H1 (cell line): Measurements from ENCODE around the gene ZNF677. TPM values are rescaled to one million over a fixed set of nuclear protein-coding genes. Genes with fewer than 3 reads are reported as not detected.

ENCODE experiments used
- CTCF ChIA-PET: fragments of 300-600 bp; sonication (Branson Sonifier 250); formaldehyde crosslinking; loops from one replicate; lab custom pipeline; 2021; ENCODE audit not compliant: partially characterized antibody; lab: Charles Lee
- POLR2A ChIA-PET: fragments of 300-600 bp; sonication (Branson Sonifier 250); formaldehyde crosslinking; loops from one replicate; lab custom pipeline; 2021; ENCODE audit warnings: inconsistent platforms; ENCODE audit not compliant: partially characterized antibody; lab: Charles Lee
- DNase-seq, 2 experiments: peaks; one replicate each; pipeline versions ENCODE4 v3.0.0 to v3.0.0-alpha.2; 2010 to 2022; ENCODE audit warnings: low spot score in 2 of 2, low read depth in 1 of 2, mixed read lengths in 1 of 2
- FAIRE-seq: peaks from 2 replicates; lab custom pipeline; 2011; peaks lifted over from hg19 to GRCh38; lab: Jason Lieb, UNC
- H2AFZ ChIP-seq: 2 replicates; pipeline ENCODE4 v1.8.1; 2012; ENCODE audit warnings: low read length, inconsistent platforms
- H2AK5ac ChIP-seq: 2 replicates; pipeline ENCODE4 v1.6.1; 2013; ENCODE audit warnings: low read depth, low read length
- H2BK120ac ChIP-seq: replicated peaks from 2 replicates; pipeline ENCODE3; 2013; ENCODE audit warnings: low read depth, low read length, inconsistent platforms
- H2BK12ac ChIP-seq: 2 replicates; pipeline ENCODE4 v1.6.1; 2013; ENCODE audit warnings: low read depth, low read length
- H2BK15ac ChIP-seq: 2 replicates; pipeline ENCODE4 v1.6.1; 2013; ENCODE audit warnings: low read length
- H2BK20ac ChIP-seq: 2 replicates; pipeline ENCODE4 v1.6.1; 2013; ENCODE audit warnings: low read length
- H2BK5ac ChIP-seq: 2 replicates; pipeline ENCODE4 v1.6.1; 2013; ENCODE audit warnings: low read depth, low read length
- H3K14ac ChIP-seq: 2 replicates; pipeline ENCODE4 v1.6.1; 2013; ENCODE audit warnings: inconsistent platforms; ENCODE audit not compliant: insufficient read length
- H3K18ac ChIP-seq: 2 replicates; pipeline ENCODE4 v1.6.1; 2013; ENCODE audit warnings: low read length; ENCODE audit errors: extremely low read depth
- H3K23ac ChIP-seq: 2 replicates; pipeline ENCODE4 v1.6.1; 2013; ENCODE audit warnings: inconsistent platforms; ENCODE audit not compliant: insufficient read length
- H3K23me2 ChIP-seq: 2 replicates; pipeline ENCODE4 v1.6.1; 2013; ENCODE audit warnings: low read depth, low read length
- H3K27ac ChIP-seq: 2 replicates; pipeline ENCODE4 v1.6.1; 2011; ENCODE audit warnings: low read depth, low read length, inconsistent platforms
- H3K27me3 ChIP-seq, 4 experiments: replicated peaks in 1 of 4; 1 replicate in 1 of 4; 2 replicates in 3 of 4; pipeline versions ENCODE4 v1.6.1 to v1.8.1; 2011 to 2013; ENCODE audit warnings: low read length in 3 of 4, mild to moderate bottlenecking in 3 of 4, inconsistent platforms in 2 of 4, mixed read lengths in 2 of 4, moderate library complexity in 1 of 4; ENCODE audit not compliant: control insufficient read depth in 3 of 4, insufficient read depth in 3 of 4; ENCODE audit errors: extremely low read depth in 1 of 4
- H3K36me3 ChIP-seq, 4 experiments: 2 replicates each; pipeline versions ENCODE4 v1.6.1 to v1.8.1; 2011 to 2013; ENCODE audit warnings: mild to moderate bottlenecking in 4 of 4, low read length in 3 of 4, moderate library complexity in 2 of 4, control low read depth in 1 of 4, inconsistent platforms in 1 of 4; ENCODE audit not compliant: insufficient read depth in 4 of 4, control insufficient read depth in 2 of 4
- H3K4ac ChIP-seq: replicated peaks from 2 replicates; pipeline ENCODE3; 2013; ENCODE audit warnings: low read length, low read depth, mixed read lengths, inconsistent platforms; ENCODE audit not compliant: insufficient read length
- H3K4me1 ChIP-seq, 4 experiments: replicated peaks in 1 of 4; 1 replicate in 1 of 4; 2 replicates in 3 of 4; pipeline versions ENCODE4 v1.6.1 to v1.8.1; 2011 to 2013; ENCODE audit warnings: low read length in 3 of 4, inconsistent platforms in 2 of 4, mixed read lengths in 1 of 4; ENCODE audit not compliant: insufficient read depth in 4 of 4, control insufficient read depth in 3 of 4
- H3K4me2 ChIP-seq, 2 experiments: 2 replicates each; pipeline versions ENCODE4 v1.6.1 to v1.8.1; 2011 to 2013; ENCODE audit warnings: low read depth in 2 of 2, low read length in 2 of 2, control low read depth in 1 of 2, inconsistent platforms in 1 of 2, mild to moderate bottlenecking in 1 of 2; ENCODE audit not compliant: insufficient read depth in 1 of 2
- H3K4me3 ChIP-seq, 4 experiments: fragments of 200-600, 300-600 bp in 1 of 4; sonication (generic), shearing (Covaris generic), sonication (Bioruptor Twin) in 1 of 4; 2 replicates each; pipeline versions ENCODE4 v1.5.1 to v1.8.1; 2011 to 2016; ENCODE audit warnings: low read length in 4 of 4, low read depth in 3 of 4, control low read depth in 2 of 4, inconsistent platforms in 2 of 4, mild to moderate bottlenecking in 2 of 4, mixed read lengths in 1 of 4, moderate library complexity in 1 of 4; ENCODE audit not compliant: insufficient read depth in 2 of 4; ENCODE audit errors: extremely low read depth in 1 of 4
- H3K56ac ChIP-seq: replicated peaks from 2 replicates; pipeline ENCODE3; 2013; ENCODE audit warnings: low read depth, mild to moderate bottlenecking, mixed read lengths, low read length, inconsistent platforms; ENCODE audit not compliant: insufficient read length
- H3K79me1 ChIP-seq: 2 replicates; pipeline ENCODE4 v1.6.1; 2013; ENCODE audit warnings: low read depth, low read length, control low read depth
- H3K79me2 ChIP-seq, 2 experiments: 2 replicates each; pipeline versions ENCODE4 v1.6.1 to v1.8.1; 2012 to 2013; ENCODE audit warnings: low read length in 2 of 2, mild to moderate bottlenecking in 2 of 2, inconsistent platforms in 1 of 2; ENCODE audit not compliant: insufficient read depth in 2 of 2, control insufficient read depth in 1 of 2
- H3K9ac ChIP-seq, 4 experiments: replicated peaks in 1 of 4; 1 replicate in 1 of 4; 2 replicates in 3 of 4; pipeline versions ENCODE4 v1.6.1 to v1.8.1; 2011 to 2013; ENCODE audit warnings: low read depth in 3 of 4, low read length in 3 of 4, control low read depth in 2 of 4, mild to moderate bottlenecking in 2 of 4, moderate library complexity in 2 of 4, inconsistent platforms in 1 of 4; ENCODE audit errors: extremely low read depth in 1 of 4
- H3K9me3 ChIP-seq, 2 experiments: 2 replicates each; pipeline versions ENCODE4 v1.6.1 to v1.8.1; 2012 to 2013; ENCODE audit warnings: mild to moderate bottlenecking in 2 of 2, moderate library complexity in 2 of 2, control low read depth in 1 of 2, inconsistent platforms in 1 of 2, low read depth in 1 of 2, low read length in 1 of 2, mixed read lengths in 1 of 2; ENCODE audit not compliant: insufficient read depth in 2 of 2
- H4K20me1 ChIP-seq, 2 experiments: replicated peaks in 1 of 2; 2 replicates each; pipeline versions ENCODE3 to v1.8.1; 2011 to 2013; ENCODE audit warnings: inconsistent platforms in 2 of 2, low read length in 2 of 2, mild to moderate bottlenecking in 1 of 2; ENCODE audit not compliant: insufficient read depth in 2 of 2, control insufficient read depth in 1 of 2
- H4K5ac ChIP-seq: 2 replicates; pipeline ENCODE4 v1.6.1; 2013; ENCODE audit warnings: low read length, low read depth, mixed read lengths, inconsistent platforms; ENCODE audit not compliant: insufficient read length
- H4K8ac ChIP-seq: 2 replicates; pipeline ENCODE4 v1.8.0; 2013; ENCODE audit warnings: mild to moderate bottlenecking, moderate library complexity, low read length, inconsistent platforms; ENCODE audit not compliant: insufficient read depth; ENCODE audit errors: extremely low read depth
- H4K91ac ChIP-seq: replicated peaks from 2 replicates; pipeline ENCODE3; 2013; ENCODE audit warnings: low read length, mixed read lengths, inconsistent platforms; ENCODE audit not compliant: insufficient read length
- KDM4A ChIP-seq: IDR thresholded peaks from one replicate; pipeline ENCODE4 v1.7.1; 2012; ENCODE audit warnings: low read depth, mild to moderate bottlenecking, moderate library complexity, low read length, inconsistent platforms; ENCODE audit not compliant: severe bottlenecking
- NANOG ChIP-seq: IDR thresholded peaks from 2 replicates; pipeline ENCODE4 v1.6.1; 2011; ENCODE audit warnings: low read length, low read depth, mild to moderate bottlenecking, inconsistent platforms; ENCODE audit not compliant: insufficient read depth, poor library complexity, severe bottlenecking
- POU5F1 ChIP-seq: IDR thresholded peaks from 2 replicates; pipeline ENCODE4 v1.6.1; 2011; ENCODE audit warnings: low read depth, mild to moderate bottlenecking, low read length, moderate library complexity
- WGBS, 2 experiments: shearing (Covaris generic) in 1 of 2; methylation state at CpG; one replicate each; pipeline versions ENCODE4 v1.1.6 to v1.1.7; 2013 to 2015; ENCODE audit warnings: low lambda C conversion rate in 2 of 2, mixed read lengths in 2 of 2, inconsistent platforms in 1 of 2, low coverage in 1 of 2, missing lambda C conversion rate in 1 of 2; ENCODE audit not compliant: insufficient replicate concordance in 2 of 2, insufficient coverage in 1 of 2, insufficient read length in 1 of 2; ENCODE audit errors: extremely low coverage in 1 of 2, missing lambda C conversion rate in 1 of 2; 5-methylcytosine and 5-hydroxymethylcytosine counted together
- polyA plus RNA-seq, 7 experiments: library from polyadenylated mRNA; depleted of rRNA in 3 of 7; stranded (reverse) in 5 of 7; unstranded in 2 of 7; fragments of >200 nt in 5 of 7; fragments of 200-250 nt in 2 of 7; gene quantifications; 1 replicate in 5 of 7; 2 replicates in 1 of 7; 4 replicates in 1 of 7; pipeline versions ENCODE4 v1.2.1 to v1.2.3, GENCODE V29; 2011 to 2013; ENCODE audit warnings: missing spikeins in 2 of 7, mixed read lengths in 2 of 7
- total RNA-seq: library from RNA; stranded (reverse); fragmentation: NEBNext Ultra II Directional; extraction: Animal tissue kit (Norgen Biotek cat#: 25700); gene quantifications from 2 replicates; pipeline ENCODE4 v1.2.1, GENCODE V29; 2021

The ZNF677 gene
- total and polyA plus RNA-seq, 2 of the 8 experiments (the other 6 are each of a cell fraction or from before 2014, with no cell fraction given) = 29.6 to 37.0 TPM

DNA sequence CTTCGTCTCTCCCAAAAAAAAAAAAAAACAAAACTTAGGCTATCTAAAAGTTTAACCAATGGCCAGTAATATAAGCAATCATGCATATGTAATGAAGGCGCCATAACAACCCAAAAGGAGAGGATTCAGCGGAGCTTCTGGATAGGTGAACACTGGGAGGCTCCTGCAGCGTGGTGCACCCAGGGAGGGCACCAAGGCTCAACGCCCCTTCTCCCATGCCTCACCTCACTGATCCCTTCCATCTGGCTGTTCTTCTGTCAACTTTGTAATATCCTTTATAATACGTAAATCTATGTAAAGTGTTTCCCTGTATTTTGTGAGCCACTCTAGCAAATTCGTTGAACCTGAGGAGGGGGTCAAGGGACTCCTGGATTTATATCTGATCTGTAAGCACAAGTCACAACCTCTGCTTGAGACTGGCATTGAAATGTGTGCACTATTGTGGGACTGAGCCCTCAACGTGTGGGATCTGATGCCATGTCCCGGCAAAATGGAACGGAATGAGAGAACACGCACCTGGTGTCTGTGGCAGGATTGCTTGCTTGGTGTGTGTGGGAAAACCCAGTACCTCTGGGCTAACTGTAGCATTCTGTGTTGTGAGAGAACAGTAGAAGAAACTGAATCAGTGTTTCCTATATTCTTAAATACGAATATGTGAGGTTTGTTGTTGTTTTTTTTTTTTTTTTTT, 61.0 kb downstream of the ZNF677 start:
- ChIA-PET CTCF (interaction anchor here (1.2 to 1.3 kb wide), 2 partner anchors 173 to 199 kb away, joined by 3 read pairs; no protein-coding TSS in a partner anchor), POLR2A (no interaction called here)
- Histone ChIP-seq H2BK5ac (no peak overlapping the region), H3K23me2 (peaks cover 6% of the 10 kb centered on the region; the same call in 1 of the 2 replicates), H3K4me2 (peak overlapping the region; percentile 59 to 81), H3K27ac (no peak overlapping the region), H3K9ac (no peak overlapping the region), H3K36me3 (0 out of 8 replicates have a peak, but pooled peaks cover 0 to 2% (median 0%) of the 10 kb centered on the region in 4 experiments), H3K4ac (no peak overlapping the region), H3K4me3 (peak overlapping the region; percentile 16 to 98 (median 60)), H2BK120ac (peak overlapping the region; percentile 63), H3K23ac (no peak overlapping the region), H3K9me3 (no peaks in the 10 kb centered on the region; a peak in 1 of 4 replicates), H2BK12ac (0 out of 2 replicates have a peak overlapping the region, but pooled peaks have one; percentile 2), H3K79me1 (no peaks in the 10 kb centered on the region)
- DNase-seq = no peak
- 68% methylated on average over 12 of the region's 12 CpGs; no CpG with 5 or more reads in 1 of the 2 experiments for WGBS, 2 experiments
- TF ChIP-seq NANOG = no peak
- TF ChIP-seq KDM4A = peak; percentile 15
- no peak for TF ChIP-seq POU5F1
- TF ChIP-seq, all 59 proteins: peak for 1
- Histone ChIP-seq H2BK15ac (peak overlapping the region; percentile 92; the same call in 1 of the 2 replicates), H2AFZ (0 out of 2 replicates have a peak overlapping the region, but pooled peaks have one; percentile 89), H3K56ac (no peak overlapping the region), H4K20me1 (peaks cover 0 to 2% of the 10 kb centered on the region in 2 experiments), H3K18ac (peak overlapping the region; percentile 60; the same call in 1 of the 2 replicates), H4K5ac (no peak overlapping the region), H3K14ac (no peak overlapping the region), H4K8ac (no peak overlapping the region), H3K79me2 (no peaks in the 10 kb centered on the region), H4K91ac (peak overlapping the region; percentile 25), H3K27me3 (peaks cover 0 to 2% (median 2%) of the 10 kb centered on the region in 4 experiments; a peak in 3 of 7 replicates), H3K4me1 (peaks cover 0 to 4% (median 2%) of the 10 kb centered on the region in 4 experiments; a peak in 2 of 7 replicates), H2BK20ac (no peak overlapping the region), H2AK5ac (0 out of 2 replicates have a peak overlapping the region, but pooled peaks have one; percentile 10)
- FAIRE-seq = peak; percentile 28
